ENCODE data around the gene GDPD5. TPM values are rescaled to one million over a fixed set of nuclear protein-coding genes. Genes with fewer than 3 reads are reported as not detected.
A peak's percentile ranks its signal among the peaks of the same experiment; 100 is the strongest.

The GDPD5 gene
- total and polyA plus RNA-seq, 4 donors, result 6.2 to 24.7 (median 12.0) TPM

- peak; percentile 94 for TF ChIP-seq CTCF (IDR thresholded peaks at IDR 0.05; ENCODE audit: control extremely low read depth, extremely low read depth)
- Histone ChIP-seq H3K27ac (ENCODE audit: low read depth in 1 of 2, low read length in 1 of 2) (no peak overlapping the region), H3K27me3 (ENCODE audit: control insufficient read depth in 3 of 3, insufficient read depth in 3 of 3, low read length in 2 of 3) (no peaks in the 10 kb centered on the region), H3K9me3 (ENCODE audit: control insufficient read depth in 4 of 4, insufficient read depth in 3 of 4, low read length in 3 of 4) (no peaks in the 10 kb centered on the region), H3K36me3 (ENCODE audit: control insufficient read depth in 4 of 4, insufficient read depth in 4 of 4, low read length in 4 of 4) (peaks cover 0 to 6% (median 0%) of the 10 kb centered on the region in 4 donors), H3K4me3 (no peak overlapping the region), H3K4me1 (ENCODE audit: control insufficient read depth in 5 of 5, insufficient read depth in 5 of 5, low read length in 5 of 5) (peaks cover 0 to 8% (median 0%) of the 10 kb centered on the region in 5 donors), H3K9ac (ENCODE audit: insufficient read depth in 1 of 2, low read length in 2 of 2) (no peak overlapping the region)
- ATAC-seq (ENCODE audit: insufficient read depth, low FRiP score) (peak; percentile 71), DNase-seq (peak; percentile 65 to 73 (median 72))
- 14 to 15% methylated on average over 6 of the region's 6 CpGs for WGBS, 2 donors
Observed at GRCh38 chr11:75445315-75445953, 80.3 kb downstream of the GDPD5 start.

- no peaks in the 10 kb centered on the region for H3K27me3 ChIP-seq (ENCODE audit: control insufficient read depth in 3 of 3, insufficient read depth in 3 of 3, low read length in 2 of 3)
- ATAC-seq (ENCODE audit: insufficient read depth, low FRiP score), result no peak
- peaks cover 0 to 8% (median 0%) of the 10 kb centered on the region in 5 donors for H3K4me1 ChIP-seq (ENCODE audit: control insufficient read depth in 5 of 5, insufficient read depth in 5 of 5, low read length in 5 of 5)
- WGBS, 2 donors, result 93 to 94% methylated on average over 12 of the region's 12 CpGs
- TF ChIP-seq CTCF (IDR thresholded peaks at IDR 0.05; ENCODE audit: control extremely low read depth, extremely low read depth), result no peak
- no peak overlapping the region for H3K9ac ChIP-seq (ENCODE audit: insufficient read depth in 1 of 2, low read length in 2 of 2)
- H3K4me3 ChIP-seq, result no peak overlapping the region
- no peak for DNase-seq
- no peaks in the 10 kb centered on the region for H3K9me3 ChIP-seq (ENCODE audit: control insufficient read depth in 4 of 4, insufficient read depth in 3 of 4, low read length in 3 of 4)
- H3K27ac ChIP-seq (ENCODE audit: low read depth in 1 of 2, low read length in 1 of 2), result no peak overlapping the region
- peaks cover 0 to 2% (median 0%) of the 10 kb centered on the region in 4 donors for H3K36me3 ChIP-seq (ENCODE audit: control insufficient read depth in 4 of 4, insufficient read depth in 4 of 4, low read length in 4 of 4)
Observed at GRCh38 chr11:75443043-75443442, 82.7 kb downstream of the GDPD5 start.

GRCh38 chr11:75442161-75442885 lies 83.4 kb downstream of the GDPD5 start:
- H3K36me3 ChIP-seq (ENCODE audit: control insufficient read depth in 4 of 4, insufficient read depth in 4 of 4, low read length in 4 of 4), result peaks cover 0 to 2% (median 0%) of the 10 kb centered on the region in 4 donors
- peaks cover 0 to 8% (median 0%) of the 10 kb centered on the region in 5 donors for H3K4me1 ChIP-seq (ENCODE audit: control insufficient read depth in 5 of 5, insufficient read depth in 5 of 5, low read length in 5 of 5)
- WGBS, 2 donors, result 77 to 94% methylated on average over 15 of the region's 15 CpGs
- no peak for TF ChIP-seq CTCF (IDR thresholded peaks at IDR 0.05; ENCODE audit: control extremely low read depth, extremely low read depth)
- H3K27ac ChIP-seq (ENCODE audit: low read depth in 1 of 2, low read length in 1 of 2), result no peak overlapping the region
- DNase-seq (peak in 1 of 3 donors; percentile 25), ATAC-seq (ENCODE audit: insufficient read depth, low FRiP score) (no peak)
- no peak overlapping the region for H3K4me3 ChIP-seq
- H3K9ac ChIP-seq (ENCODE audit: insufficient read depth in 1 of 2, low read length in 2 of 2), result no peak overlapping the region
- H3K27me3 ChIP-seq (ENCODE audit: control insufficient read depth in 3 of 3, insufficient read depth in 3 of 3, low read length in 2 of 3), result no peaks in the 10 kb centered on the region
- H3K9me3 ChIP-seq (ENCODE audit: control insufficient read depth in 4 of 4, insufficient read depth in 3 of 4, low read length in 3 of 4), result no peaks in the 10 kb centered on the region
